Keratinocyte (primary cell): ENCODE results near the gene SH3GL3. TPM values are rescaled to one million over a fixed set of nuclear protein-coding genes. Genes with fewer than 3 reads are reported as not detected.

Source experiments
- DNase-seq: peaks from one replicate; pipeline ENCODE4 v3.0.0-alpha.2; 2011; ENCODE audit warnings: low read depth, missing footprints, low spot score
- FAIRE-seq: peaks from 2 replicates; lab custom pipeline; 2011; peaks lifted over from hg19 to GRCh38; lab: Jason Lieb, UNC
- H2AFZ ChIP-seq: 2 replicates; pipeline ENCODE4 v1.6.0; 2012; ENCODE audit warnings: low read length, control low read depth, inconsistent platforms; ENCODE audit not compliant: control insufficient read depth
- H3K27ac ChIP-seq: 2 replicates; pipeline ENCODE4 v1.5.1; 2011; ENCODE audit warnings: low read length; ENCODE audit not compliant: control insufficient read depth, insufficient read depth
- H3K27me3 ChIP-seq: 3 replicates; pipeline ENCODE4 v1.6.0; 2011; ENCODE audit warnings: low read length; ENCODE audit not compliant: control insufficient read depth, insufficient read depth; ENCODE audit errors: extremely low read depth
- H3K36me3 ChIP-seq, 2 experiments: 2 replicates in 1 of 2; 3 replicates in 1 of 2; pipeline ENCODE4 v1.5.1; 2011; ENCODE audit warnings: low read length in 2 of 2, mild to moderate bottlenecking in 1 of 2; ENCODE audit not compliant: control insufficient read depth in 2 of 2, insufficient read depth in 2 of 2; ENCODE audit errors: extremely low read depth in 1 of 2
- H3K4me1 ChIP-seq: 3 replicates; pipeline ENCODE4 v1.5.1; 2011; ENCODE audit warnings: low read length; ENCODE audit not compliant: control insufficient read depth, insufficient read depth; ENCODE audit errors: extremely low read depth
- H3K4me2 ChIP-seq: 3 replicates; pipeline ENCODE4 v1.6.0; 2011; ENCODE audit warnings: low read depth, low read length; ENCODE audit not compliant: control insufficient read depth, insufficient read depth; ENCODE audit errors: extremely low read depth
- H3K4me3 ChIP-seq, 3 experiments: fragments of 200-600 bp in 1 of 3; sonication (generic) in 1 of 3; 2 replicates in 2 of 3; 3 replicates in 1 of 3; pipeline ENCODE4 v1.5.1; 2011 to 2016; ENCODE audit warnings: low read length in 3 of 3, mild to moderate bottlenecking in 3 of 3, control low read depth in 2 of 3, inconsistent platforms in 1 of 3, low read depth in 1 of 3, mixed read lengths in 1 of 3, mixed run types in 1 of 3, moderate library complexity in 1 of 3; ENCODE audit not compliant: control insufficient read depth in 2 of 3, insufficient read depth in 2 of 3; ENCODE audit errors: extremely low read depth in 1 of 3
- H3K79me2 ChIP-seq: 2 replicates; pipeline ENCODE4 v1.6.0; 2012; ENCODE audit warnings: low read length; ENCODE audit not compliant: control insufficient read depth, insufficient read depth
- H3K9ac ChIP-seq: 3 replicates; pipeline ENCODE4 v1.6.0; 2011; ENCODE audit warnings: low read length; ENCODE audit not compliant: control insufficient read depth, insufficient read depth; ENCODE audit errors: extremely low read depth
- H3K9me1 ChIP-seq: 3 replicates; pipeline ENCODE4 v1.6.0; 2011; ENCODE audit warnings: low read length; ENCODE audit not compliant: control insufficient read depth, insufficient read depth; ENCODE audit errors: extremely low read depth
- H3K9me3 ChIP-seq: 2 replicates; pipeline ENCODE4 v1.5.1; 2012; ENCODE audit warnings: low read depth, low read length; ENCODE audit not compliant: control insufficient read depth
- H4K20me1 ChIP-seq: 3 replicates; pipeline ENCODE4 v1.6.0; 2011; ENCODE audit warnings: low read length; ENCODE audit not compliant: control insufficient read depth, insufficient read depth; ENCODE audit errors: extremely low read depth
- EZH2 ChIP-seq: IDR thresholded peaks from one replicate; pipeline ENCODE4 v1.6.1; 2012; ENCODE audit warnings: inconsistent platforms, mild to moderate bottlenecking, low read length, moderate library complexity
- dilution Hi-C: fragments of 300-500 bp; cut with MboI; formaldehyde crosslinking; loops from one replicate; pipeline ENCODE4 v1.7.0; 2020; ENCODE audit warnings: low sequenced_read_pairs; ENCODE audit not compliant: extremely low pct_ligation_motif_present
- polyA plus RNA-seq, 5 experiments: library from polyadenylated mRNA; depleted of rRNA in 3 of 5; stranded (reverse) in 3 of 5; stranded (forward) in 1 of 5; unstranded in 1 of 5; fragments of >200 nt; gene quantifications; 1 replicate in 1 of 5; 2 replicates in 3 of 5; 3 replicates in 1 of 5; pipeline versions ENCODE4 v1.2.1 to v1.2.3, GENCODE V29; 2011 to 2012; ENCODE audit warnings: missing spikeins in 2 of 5, low read depth in 1 of 5, low replicate concordance in 1 of 5
- TF ChIP-seq, protein P1 (sequence below), 3 experiments: IDR thresholded peaks in 1 of 3; conservative IDR thresholded peaks in 1 of 3; optimal IDR thresholded peaks in 1 of 3; 2 replicates in 2 of 3; 3 replicates in 1 of 3; pipeline versions ENCODE3 to v1.5.1; 2011; ENCODE audit warnings: low read length in 3 of 3, mild to moderate bottlenecking in 3 of 3, moderate library complexity in 2 of 3, control low read depth in 1 of 3, inconsistent platforms in 1 of 3; ENCODE audit not compliant: insufficient read depth in 2 of 3; ENCODE audit errors: extremely low read depth in 1 of 3

The SH3GL3 gene
- polyA plus RNA-seq, 1 donor (not counting 4 experiments of a cell fraction or from before 2014, with no cell fraction given) = 0.20 TPM

DNA sequence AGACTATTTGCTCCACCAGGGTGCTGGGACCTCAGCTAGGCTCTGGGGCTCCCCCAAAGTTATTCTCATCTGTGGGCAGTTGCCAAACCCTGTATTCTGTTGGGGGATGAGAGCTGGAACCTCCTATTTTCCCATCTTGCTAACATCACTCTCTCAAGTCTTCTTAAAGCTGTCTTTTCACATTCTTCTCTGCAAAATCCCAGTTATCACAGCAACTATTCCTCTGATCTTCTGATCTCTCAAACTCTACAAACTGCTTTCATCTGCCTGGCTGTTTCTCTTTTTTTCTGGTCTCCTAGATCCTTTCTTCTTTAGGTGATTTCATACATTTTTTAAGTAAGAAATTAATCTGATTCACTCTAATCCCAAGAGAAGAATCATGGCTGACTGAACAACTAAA, 196.1 kb downstream of the SH3GL3 start:
- Histone ChIP-seq H3K9me1 (no peaks in the 10 kb centered on the region), H3K27me3 (peaks cover 2% of the 10 kb centered on the region), H3K36me3 (no peaks in the 10 kb centered on the region), H3K9ac (no peak overlapping the region), H2AFZ (no peak overlapping the region), H3K79me2 (no peaks in the 10 kb centered on the region), H3K27ac (no peak overlapping the region), H3K4me2 (no peak overlapping the region), H3K4me3 (no peak overlapping the region), H4K20me1 (no peaks in the 10 kb centered on the region), H3K4me1 (no peaks in the 10 kb centered on the region), H3K9me3 (no peaks in the 10 kb centered on the region)
- TF ChIP-seq, protein P1, sequence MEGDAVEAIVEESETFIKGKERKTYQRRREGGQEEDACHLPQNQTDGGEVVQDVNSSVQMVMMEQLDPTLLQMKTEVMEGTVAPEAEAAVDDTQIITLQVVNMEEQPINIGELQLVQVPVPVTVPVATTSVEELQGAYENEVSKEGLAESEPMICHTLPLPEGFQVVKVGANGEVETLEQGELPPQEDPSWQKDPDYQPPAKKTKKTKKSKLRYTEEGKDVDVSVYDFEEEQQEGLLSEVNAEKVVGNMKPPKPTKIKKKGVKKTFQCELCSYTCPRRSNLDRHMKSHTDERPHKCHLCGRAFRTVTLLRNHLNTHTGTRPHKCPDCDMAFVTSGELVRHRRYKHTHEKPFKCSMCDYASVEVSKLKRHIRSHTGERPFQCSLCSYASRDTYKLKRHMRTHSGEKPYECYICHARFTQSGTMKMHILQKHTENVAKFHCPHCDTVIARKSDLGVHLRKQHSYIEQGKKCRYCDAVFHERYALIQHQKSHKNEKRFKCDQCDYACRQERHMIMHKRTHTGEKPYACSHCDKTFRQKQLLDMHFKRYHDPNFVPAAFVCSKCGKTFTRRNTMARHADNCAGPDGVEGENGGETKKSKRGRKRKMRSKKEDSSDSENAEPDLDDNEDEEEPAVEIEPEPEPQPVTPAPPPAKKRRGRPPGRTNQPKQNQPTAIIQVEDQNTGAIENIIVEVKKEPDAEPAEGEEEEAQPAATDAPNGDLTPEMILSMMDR (optimal IDR thresholded peaks at IDR 0.05 in 1 of 3, IDR thresholded peaks at IDR 0.05 in 1 of 3, conservative IDR thresholded peaks at IDR 0.05 in 1 of 3; ENCODE audit: extremely low read depth in 1 of 3, insufficient read depth in 2 of 3, low read length in 3 of 3) = no peak
- no peak for TF ChIP-seq EZH2
- DNase-seq (no peak), FAIRE-seq (no peak)
- dilution Hi-C loops = no loop called here

DNA sequence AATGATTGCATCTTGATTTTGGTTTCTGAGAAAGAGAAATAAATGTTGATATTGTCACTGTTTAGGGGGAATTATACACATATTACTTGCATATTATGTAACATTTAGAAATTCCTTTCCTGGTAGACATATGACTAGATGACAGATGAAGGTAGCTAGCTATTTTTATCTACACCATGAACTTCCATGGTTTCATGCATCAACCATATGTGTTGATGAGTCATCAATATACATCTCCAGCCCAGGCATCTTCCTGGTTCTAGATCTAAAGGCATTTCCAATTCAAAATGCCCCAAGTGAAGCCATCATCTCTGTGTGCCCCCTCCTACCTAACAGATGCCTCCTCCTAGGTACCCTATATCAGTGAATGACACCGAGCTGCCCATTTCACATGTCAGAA, 197.3 kb downstream of the SH3GL3 start:
- no peak overlapping the region for H3K9ac ChIP-seq
- DNase-seq (no peak), FAIRE-seq (no peak)
- peaks cover 2% of the 10 kb centered on the region for H3K27me3 ChIP-seq
- no peak overlapping the region for H3K4me3 ChIP-seq
- dilution Hi-C loops = no loop called here
- no peaks in the 10 kb centered on the region for H3K36me3 ChIP-seq
- H3K4me1 ChIP-seq = no peaks in the 10 kb centered on the region
- H3K79me2 ChIP-seq = no peaks in the 10 kb centered on the region
- H3K4me2 ChIP-seq = no peak overlapping the region
- no peak overlapping the region for H3K27ac ChIP-seq
- H3K9me3 ChIP-seq = no peaks in the 10 kb centered on the region
- H2AFZ ChIP-seq = no peak overlapping the region
- H3K9me1 ChIP-seq = no peaks in the 10 kb centered on the region
- TF ChIP-seq, protein P1 (optimal IDR thresholded peaks at IDR 0.05 in 1 of 3, IDR thresholded peaks at IDR 0.05 in 1 of 3, conservative IDR thresholded peaks at IDR 0.05 in 1 of 3; ENCODE audit: extremely low read depth in 1 of 3, insufficient read depth in 2 of 3, low read length in 3 of 3) = no peak
- no peak for TF ChIP-seq EZH2
- no peaks in the 10 kb centered on the region for H4K20me1 ChIP-seq
